PFSK-1 (cell line): ENCODE data around the gene TIMD4.

Experiments
- FOXP2 ChIP-seq: optimal IDR thresholded peaks from 2 replicates; pipeline ENCODE3; 2011; ENCODE audit warnings: borderline replicate concordance, control low read depth, inconsistent platforms; ENCODE audit not compliant: insufficient read depth; ENCODE audit errors: extremely low read length, extremely low read depth
- POLR2AphosphoS5 ChIP-seq: IDR thresholded peaks from 2 replicates; pipeline ENCODE4 v1.6.1; 2012; ENCODE audit warnings: low read depth, mild to moderate bottlenecking, control low read depth, low read length, moderate library complexity
- REST ChIP-seq, 2 experiments: IDR thresholded peaks; 2 replicates each; pipeline versions ENCODE4 v1.6.1 to v1.8.0; 2011 to 2012; ENCODE audit warnings: low read depth in 2 of 2, low read length in 2 of 2, control low read depth in 1 of 2, inconsistent platforms in 1 of 2, mild to moderate bottlenecking in 1 of 2, moderate library complexity in 1 of 2; ENCODE audit not compliant: insufficient read depth in 1 of 2
- SIN3A ChIP-seq: IDR thresholded peaks from 2 replicates; pipeline ENCODE4 v1.6.1; 2012; ENCODE audit warnings: mild to moderate bottlenecking, low read length, moderate library complexity, borderline replicate concordance; ENCODE audit not compliant: insufficient read depth
- TAF1 ChIP-seq: IDR thresholded peaks from 2 replicates; pipeline ENCODE4 v1.6.1; 2012; ENCODE audit warnings: low read length, control low read depth, borderline replicate concordance; ENCODE audit not compliant: insufficient read depth

Gene TIMD4

GRCh38 chr5:156893517-156893916 is 69.5 kb downstream of the TIMD4 start:
- TF ChIP-seq SIN3A (no peak), POLR2AphosphoS5 (no peak), FOXP2 (no peak), TAF1 (no peak), REST (IDR thresholded peaks at IDR 0.05; ENCODE audit: insufficient read depth in 1 of 2, low read depth in 2 of 2, low read length in 2 of 2) (no peak)

GRCh38 chr5:156892864-156893263 is 70.2 kb downstream of the TIMD4 start:
- TF ChIP-seq TAF1: no peak
- TF ChIP-seq FOXP2: no peak
- TF ChIP-seq SIN3A: no peak
- no peak for TF ChIP-seq REST (IDR thresholded peaks at IDR 0.05; ENCODE audit: insufficient read depth in 1 of 2, low read depth in 2 of 2, low read length in 2 of 2)
- no peak for TF ChIP-seq POLR2AphosphoS5

- TF ChIP-seq REST (IDR thresholded peaks at IDR 0.05; ENCODE audit: insufficient read depth in 1 of 2, low read depth in 2 of 2, low read length in 2 of 2) (no peak), SIN3A (no peak), FOXP2 (no peak), POLR2AphosphoS5 (no peak), TAF1 (no peak)
Measured at GRCh38 chr5:156892223-156892622, 70.8 kb downstream of the TIMD4 start.

GRCh38 chr5:156888520-156888919 is 74.5 kb downstream of the TIMD4 start:
- TF ChIP-seq REST (IDR thresholded peaks at IDR 0.05; ENCODE audit: insufficient read depth in 1 of 2, low read depth in 2 of 2, low read length in 2 of 2) (no peak), SIN3A (no peak), POLR2AphosphoS5 (no peak), FOXP2 (no peak), TAF1 (no peak)

GRCh38 chr5:156883316-156883875 is 79.6 kb downstream of the TIMD4 start:
- no peak for TF ChIP-seq FOXP2
- no peak for TF ChIP-seq SIN3A
- no peak for TF ChIP-seq POLR2AphosphoS5
- TF ChIP-seq TAF1: no peak
- no peak for TF ChIP-seq REST (IDR thresholded peaks at IDR 0.05; ENCODE audit: insufficient read depth in 1 of 2, low read depth in 2 of 2, low read length in 2 of 2)
